MCF 10A (cell line): ENCODE results near the gene LPP. TPM values are rescaled to one million over a fixed set of nuclear protein-coding genes. Genes with fewer than 3 reads are reported as not detected.

Experiments
- BruUV-seq: library from RNA; stranded (reverse); fragments of 400-500 nt; replicated peaks from 2 replicates; lab custom pipeline; 2021; lab: Mats Ljungman, UMichigan
- CTCF ChIA-PET: fragments of 300-600 bp; sonication (Branson Sonifier 250); formaldehyde crosslinking; extraction: SDS; loops from one replicate; lab custom pipeline; 2021; ENCODE audit warnings: antibody characterized with exemption, inconsistent platforms; lab: Yijun Ruan, JAX
- POLR2A ChIA-PET: fragments of 300-600, 350-650 bp; sonication (Branson Sonifier 250); formaldehyde crosslinking; extraction: SDS; loops from one replicate; lab custom pipeline; 2020; ENCODE audit warnings: antibody characterized with exemption, inconsistent platforms; lab: Yijun Ruan, JAX
- DNase-seq: peaks from one replicate; pipeline ENCODE4 v3.0.0-alpha.2; 2018; ENCODE audit not compliant: unreplicated experiment
- H3K27ac Mint-ChIP-seq: one replicate; pipeline ENCODE4 v1.8.0; 2022; ENCODE audit warnings: mild to moderate bottlenecking, low read depth, mixed read lengths; ENCODE audit not compliant: unreplicated experiment
- H3K27me3 Mint-ChIP-seq: one replicate; pipeline ENCODE4 v1.8.0; 2022; ENCODE audit warnings: mixed read lengths; ENCODE audit not compliant: insufficient read depth, unreplicated experiment
- H3K36me3 Mint-ChIP-seq: one replicate; pipeline ENCODE4 v1.8.0; 2022; ENCODE audit warnings: mild to moderate bottlenecking, moderate library complexity, mixed read lengths; ENCODE audit not compliant: insufficient read depth, unreplicated experiment
- H3K4me1 Mint-ChIP-seq: one replicate; pipeline ENCODE4 v1.8.0; 2022; ENCODE audit warnings: mixed read lengths; ENCODE audit not compliant: insufficient read depth, unreplicated experiment
- H3K4me3 Mint-ChIP-seq: one replicate; pipeline ENCODE4 v1.8.0; 2022; ENCODE audit warnings: mild to moderate bottlenecking, moderate library complexity, mixed read lengths; ENCODE audit not compliant: unreplicated experiment
- H3K9me3 Mint-ChIP-seq: one replicate; pipeline ENCODE4 v1.8.0; 2022; ENCODE audit warnings: mixed read lengths; ENCODE audit not compliant: unreplicated experiment
- CTCF ChIP-seq: fragments of 200-600 bp; IDR thresholded peaks from one replicate; pipeline ENCODE4 v1.8.0; 2022; ENCODE audit warnings: antibody characterized with exemption, mild to moderate bottlenecking; ENCODE audit not compliant: unreplicated experiment
- intact Hi-C: fragments of 100-400 bp; cut with micrococcal nuclease; formaldehyde crosslinking; loops from 2 replicates; pipeline ENCODE4 v1.14.1; 2022
- total RNA-seq: library from RNA; stranded (reverse); gene quantifications from 2 replicates; pipeline ENCODE4 v1.2.3, GENCODE V29; 2022

The LPP gene
- total RNA-seq, 1 experiment from 2014 or later: 117 TPM

GRCh38 chr3:188706599-188706998, 552.6 kb downstream of the LPP start:
- H3K4me1 Mint-ChIP-seq: peaks cover 9% of the 10 kb centered on the region
- no TSS peak for BruUV-seq
- intact Hi-C loops: no loop called here
- no peaks in the 10 kb centered on the region for H3K27me3 Mint-ChIP-seq
- POLR2A ChIA-PET: interaction anchor here (1.2 kb wide), 1 partner anchor 14 kb away, joined by 4 read pairs; no protein-coding TSS in a partner anchor
- CTCF ChIA-PET: interaction anchor here (0.7 to 1.6 kb wide), 3 partner anchors 39 to 1044 kb away, joined by 3 read pairs; no protein-coding TSS in a partner anchor
- peaks cover 20% of the 10 kb centered on the region for H3K36me3 Mint-ChIP-seq
- no peaks in the 10 kb centered on the region for H3K9me3 Mint-ChIP-seq
- DNase-seq: no peak
- H3K27ac Mint-ChIP-seq: no peak overlapping the region
- H3K4me3 Mint-ChIP-seq: no peak overlapping the region
- no peak for TF ChIP-seq CTCF

- peaks cover 14% of the 10 kb centered on the region for H3K4me1 Mint-ChIP-seq
- no peak for DNase-seq
- no peaks in the 10 kb centered on the region for H3K27me3 Mint-ChIP-seq
- H3K27ac Mint-ChIP-seq: no peak overlapping the region
- CTCF ChIA-PET: interaction anchor here (1.1 kb wide), 1 partner anchor 125 kb away, joined by 3 read pairs; no protein-coding TSS in a partner anchor
- H3K9me3 Mint-ChIP-seq: no peaks in the 10 kb centered on the region
- intact Hi-C loops: no loop called here
- no peak overlapping the region for H3K4me3 Mint-ChIP-seq
- no TSS peak for BruUV-seq
- POLR2A ChIA-PET: interaction anchor here (0.6 to 1.6 kb wide), 4 partner anchors 15 to 554 kb away, joined by 3 to 4 read pairs (median 4); no protein-coding TSS in a partner anchor
- H3K36me3 Mint-ChIP-seq: peaks cover 20% of the 10 kb centered on the region
- no peak for TF ChIP-seq CTCF
Observed at GRCh38 chr3:188707381-188708288, 553.7 kb downstream of the LPP start.

- H3K27me3 Mint-ChIP-seq: no peaks in the 10 kb centered on the region
- BruUV-seq: no TSS peak
- no peak overlapping the region for H3K27ac Mint-ChIP-seq
- H3K4me3 Mint-ChIP-seq: no peak overlapping the region
- DNase-seq: no peak
- ChIA-PET POLR2A (no interaction called here), CTCF (no interaction called here)
- intact Hi-C loops: no loop called here
- TF ChIP-seq CTCF: no peak
- peaks cover 20% of the 10 kb centered on the region for H3K36me3 Mint-ChIP-seq
- peaks cover 7% of the 10 kb centered on the region for H3K4me1 Mint-ChIP-seq
- H3K9me3 Mint-ChIP-seq: no peaks in the 10 kb centered on the region
Observed at GRCh38 chr3:188711881-188712247, 557.9 kb downstream of the LPP start.

- no peak overlapping the region for H3K4me3 Mint-ChIP-seq
- H3K9me3 Mint-ChIP-seq: no peaks in the 10 kb centered on the region
Observed at GRCh38 chr3:188712248-188712924, 558.4 kb downstream of the LPP start.

More at GRCh38 chr3:188712248-188712924, 558.4 kb downstream of the LPP start:
- ChIA-PET CTCF (interaction anchor here (1.1 kb wide), 1 partner anchor 242 kb away, joined by 4 read pairs; no protein-coding TSS in a partner anchor), POLR2A (interaction anchor here (1.1 kb wide), 1 partner anchor 10 kb away, joined by 3 read pairs; no protein-coding TSS in a partner anchor)
- Mint-ChIP-seq H3K4me1 (peaks cover 7% of the 10 kb centered on the region), H3K27ac (peak overlapping the region; percentile 16), H3K27me3 (no peaks in the 10 kb centered on the region), H3K36me3 (peaks cover 20% of the 10 kb centered on the region)
- peak; percentile 23 for DNase-seq
- intact Hi-C loops: no loop called here
- no TSS peak for BruUV-seq
- TF ChIP-seq CTCF: no peak
